ENCODE measurements around the gene HOMEZ. TPM values are rescaled to one million over a fixed set of nuclear protein-coding genes. Genes with fewer than 3 reads are reported as not detected.

Gene HOMEZ
- total and polyA plus RNA-seq, 10 of the 15 experiments (the other 5 are each of a cell fraction or from before 2014, with no cell fraction given) = 2.6 to 19.3 (median 13.0) TPM

- no peak for TF ChIP-seq BCLAF1 (IDR thresholded peaks at IDR 0.05)
- TF ChIP-seq MYB (IDR thresholded peaks at IDR 0.05; ENCODE audit: borderline replicate concordance, low read depth, low read length) = no peak
- TF ChIP-seq WRNIP1 (IDR thresholded peaks at IDR 0.05; ENCODE audit: borderline replicate concordance, low read depth, low read length) = no peak
- TF ChIP-seq ZNF687 (IDR thresholded peaks at IDR 0.05) = no peak
- TF ChIP-seq BRCA1 (IDR thresholded peaks at IDR 0.05; ENCODE audit: low read depth, low read length) = no peak
- no peak for TF ChIP-seq TCF3 (IDR thresholded peaks at IDR 0.05; ENCODE audit: borderline replicate concordance, insufficient read depth, low read depth, low read length)
- TF ChIP-seq MTA2 (IDR thresholded peaks at IDR 0.05; ENCODE audit: low read depth) = no peak
- TF ChIP-seq, protein P1, sequence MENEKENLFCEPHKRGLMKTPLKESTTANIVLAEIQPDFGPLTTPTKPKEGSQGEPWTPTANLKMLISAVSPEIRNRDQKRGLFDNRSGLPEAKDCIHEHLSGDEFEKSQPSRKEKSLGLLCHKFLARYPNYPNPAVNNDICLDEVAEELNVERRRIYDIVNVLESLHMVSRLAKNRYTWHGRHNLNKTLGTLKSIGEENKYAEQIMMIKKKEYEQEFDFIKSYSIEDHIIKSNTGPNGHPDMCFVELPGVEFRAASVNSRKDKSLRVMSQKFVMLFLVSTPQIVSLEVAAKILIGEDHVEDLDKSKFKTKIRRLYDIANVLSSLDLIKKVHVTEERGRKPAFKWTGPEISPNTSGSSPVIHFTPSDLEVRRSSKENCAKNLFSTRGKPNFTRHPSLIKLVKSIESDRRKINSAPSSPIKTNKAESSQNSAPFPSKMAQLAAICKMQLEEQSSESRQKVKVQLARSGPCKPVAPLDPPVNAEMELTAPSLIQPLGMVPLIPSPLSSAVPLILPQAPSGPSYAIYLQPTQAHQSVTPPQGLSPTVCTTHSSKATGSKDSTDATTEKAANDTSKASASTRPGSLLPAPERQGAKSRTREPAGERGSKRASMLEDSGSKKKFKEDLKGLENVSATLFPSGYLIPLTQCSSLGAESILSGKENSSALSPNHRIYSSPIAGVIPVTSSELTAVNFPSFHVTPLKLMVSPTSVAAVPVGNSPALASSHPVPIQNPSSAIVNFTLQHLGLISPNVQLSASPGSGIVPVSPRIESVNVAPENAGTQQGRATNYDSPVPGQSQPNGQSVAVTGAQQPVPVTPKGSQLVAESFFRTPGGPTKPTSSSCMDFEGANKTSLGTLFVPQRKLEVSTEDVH (IDR thresholded peaks at IDR 0.05; ENCODE audit: low read depth, partially characterized antibody) = no peak
- no peak for TF ChIP-seq ZNF592 (IDR thresholded peaks at IDR 0.05)
Measured at GRCh38 chr14:23321572-23322547, 35.9 kb upstream of the HOMEZ start (continued).

Data from GM12878 (cell line).